Stomach (tissue), 9 donors: Measurements from ENCODE around the gene IFRD2. TPM values are rescaled to one million over a fixed set of nuclear protein-coding genes. Genes with fewer than 3 reads are reported as not detected.

Experiments
- DNase-seq, 2 donors: peaks; one replicate each; pipeline versions ENCODE4 v3.0.0 to v3.0.0-alpha.2; 2013 to 2019
- H3K27ac ChIP-seq, 5 donors: fragments of 200-600 bp in 4 of 5; sonication (generic) in 4 of 5; one replicate each; pipeline ENCODE4 v1.5.1; 2013 to 2019; ENCODE audit warnings: mild to moderate bottlenecking in 1 of 5, moderate library complexity in 1 of 5
- H3K27me3 ChIP-seq, 3 donors: fragments of 200-600 bp; sonication (generic); one replicate each; pipeline ENCODE4 v1.5.1; 2017 to 2019; ENCODE audit warnings: mixed run types in 1 of 3
- H3K36me3 ChIP-seq, 4 donors: fragments of 200-600 bp; sonication (generic); 1 replicate in 3 of 4; 2 replicates in 1 of 4; pipeline ENCODE4 v1.5.1; 2016 to 2019
- H3K4me1 ChIP-seq, 4 donors: fragments of 200-600 bp; sonication (generic); one replicate each; pipeline ENCODE4 v1.5.1; 2016 to 2019
- H3K4me3 ChIP-seq, 4 donors: fragments of 200-600 bp; sonication (generic) in 3 of 4; one replicate each; pipeline ENCODE4 v1.5.1; 2016 to 2019; ENCODE audit warnings: mild to moderate bottlenecking in 1 of 4
- H3K9me3 ChIP-seq, 4 donors: fragments of 200-600 bp; sonication (generic); one replicate each; pipeline ENCODE4 v1.5.1; 2016 to 2019
- CTCF ChIP-seq, 7 experiments: fragments of 450-650 bp in 4 of 7; fragments of 200-600 bp in 3 of 7; sonication (generic) in 3 of 7; IDR thresholded peaks; one replicate each; pipeline ENCODE4 v1.5.1; 2016 to 2019; ENCODE audit warnings: antibody characterized with exemption in 7 of 7, control low read depth in 2 of 7, mild to moderate bottlenecking in 1 of 7
- EP300 ChIP-seq: sonication (generic); formaldehyde crosslinking; IDR thresholded peaks from one replicate; pipeline ENCODE4 v1.6.1; 2017; ENCODE audit warnings: antibody characterized with exemption
- POLR2A ChIP-seq, 4 donors: fragments of 450-650 bp; IDR thresholded peaks; one replicate each; pipeline ENCODE4 v1.6.1; 2016; ENCODE audit warnings: antibody characterized with exemption in 4 of 4, control low read depth in 2 of 4, mild to moderate bottlenecking in 1 of 4, moderate library complexity in 1 of 4
- POLR2AphosphoS5 ChIP-seq, 3 donors: sonication (generic); formaldehyde crosslinking; IDR thresholded peaks; one replicate each; pipeline ENCODE4 v1.6.1; 2016; ENCODE audit warnings: antibody characterized with exemption in 3 of 3
- WGBS, 5 donors: extraction: QIAGEN DNeasy Blood & Tissue Kit in 3 of 5; methylation state at CpG; one replicate each; pipeline versions ENCODE4 v1.1.5 to v1.1.7; 2013 to 2018; 5-methylcytosine and 5-hydroxymethylcytosine counted together
- intact Hi-C: fragments of 100-400 bp; cut with DNase I; formaldehyde crosslinking; loops from one replicate; pipeline ENCODE4 v1.15.1; 2023; ENCODE audit warnings: low total_unique reads
- polyA plus RNA-seq, 3 donors: library from polyadenylated mRNA; stranded (reverse); fragments of 200-250 nt; gene quantifications; one replicate each; pipeline ENCODE4 v1.2.3, GENCODE V29; 2013
- total RNA-seq, 5 donors: library from RNA; depleted of rRNA; stranded (reverse); fragments of >200 nt; gene quantifications; one replicate each; pipeline versions ENCODE4 v1.1.0 to v1.2.3, GENCODE V29; 2014 to 2016
- donor health status: healthy with polysubstance abuse.
- donor health status: Bipolar disorder and iron deficiency.
- donor health status: healthy.

IFRD2 gene
- total and polyA plus RNA-seq, 8 donors: 69.9 to 254 (median 113) TPM

GRCh38 chr3:50293079-50293801, 1.0 kb upstream of the IFRD2 start:
- WGBS, 5 donors: 56 to 78% (median 74%) methylated on average over 5 to 12 of the region's 12 CpGs
- Histone ChIP-seq H3K4me3 (peak overlapping the region; percentile 86 to 99 (median 96)), H3K27ac (peak overlapping the region; percentile 89 to 99 (median 97)), H3K36me3 (peaks cover 29 to 39% (median 31%) of the 10 kb centered on the region in 4 donors), H3K27me3 (no peaks in the 10 kb centered on the region), H3K9me3 (no peaks in the 10 kb centered on the region), H3K4me1 (peaks cover 36 to 60% (median 54%) of the 10 kb centered on the region in 4 donors)
- no peak for DNase-seq
- TF ChIP-seq EP300: no peak
- no peak for TF ChIP-seq POLR2A (IDR thresholded peaks at IDR 0.05)
- no peak for TF ChIP-seq CTCF (IDR thresholded peaks at IDR 0.05)
- TF ChIP-seq POLR2AphosphoS5 (IDR thresholded peaks at IDR 0.05): no peak
- intact Hi-C loops: no loop called here

- Histone ChIP-seq H3K27ac (peak overlapping the region; percentile 95 to 99 (median 97)), H3K4me3 (peak overlapping the region in 2 of 4 donors; percentile 8 to 99), H3K27me3 (no peaks in the 10 kb centered on the region), H3K36me3 (peaks cover 34 to 45% (median 44%) of the 10 kb centered on the region in 4 donors), H3K4me1 (peaks cover 30 to 48% (median 43%) of the 10 kb centered on the region in 4 donors), H3K9me3 (no peaks in the 10 kb centered on the region)
- intact Hi-C loops: no loop called here
- 44 to 77% (median 73%) methylated on average over 15 to 16 of the region's 16 CpGs for WGBS, 5 donors
- DNase-seq: peak; percentile 26 to 57
- TF ChIP-seq POLR2AphosphoS5 (IDR thresholded peaks at IDR 0.05) (no peak), EP300 (no peak), POLR2A (IDR thresholded peaks at IDR 0.05) (no peak), CTCF (IDR thresholded peaks at IDR 0.05) (no peak)
These were observed 2.0 kb downstream of the IFRD2 start for GRCh38 chr3:50290161-50290641.

GRCh38 chr3:50289130-50289529, 3.1 kb downstream of the IFRD2 start:
- intact Hi-C loops: no loop called here
- no peaks in the 10 kb centered on the region for H3K27me3 ChIP-seq
- H3K9me3 ChIP-seq: no peaks in the 10 kb centered on the region
- TF ChIP-seq EP300: no peak
- no peak overlapping the region for H3K4me3 ChIP-seq
- no peak for DNase-seq
- peak overlapping the region in 2 of 5 donors; percentile 97 to 99 for H3K27ac ChIP-seq
- 94 to 100% (median 97%) methylated on average over 6 of the region's 6 CpGs for WGBS, 5 donors
- peaks cover 34 to 45% (median 44%) of the 10 kb centered on the region in 4 donors for H3K36me3 ChIP-seq
- peaks cover 30 to 48% (median 43%) of the 10 kb centered on the region in 4 donors for H3K4me1 ChIP-seq

- intact Hi-C loops: no loop called here
- Histone ChIP-seq H3K4me1 (peaks cover 30 to 43% (median 41%) of the 10 kb centered on the region in 4 donors), H3K27ac (no peak overlapping the region), H3K4me3 (no peak overlapping the region), H3K27me3 (no peaks in the 10 kb centered on the region), H3K36me3 (peaks cover 34 to 45% (median 44%) of the 10 kb centered on the region in 4 donors), H3K9me3 (no peaks in the 10 kb centered on the region)
- TF ChIP-seq POLR2A (IDR thresholded peaks at IDR 0.05) (no peak), POLR2AphosphoS5 (IDR thresholded peaks at IDR 0.05) (no peak), EP300 (no peak), CTCF (IDR thresholded peaks at IDR 0.05) (no peak)
- DNase-seq: no peak
- 89 to 93% (median 91%) methylated on average over 21 to 23 of the region's 23 CpGs for WGBS, 5 donors
These were observed 3.7 kb downstream of the IFRD2 start for GRCh38 chr3:50288387-50289007.
